Erythroblast (primary cell): ENCODE measurements around the gene MAN1C1.
"Not testable (repeated sequence)": the region's sequence is repeated elsewhere in the genome, so short reads cannot be mapped to it uniquely, and the experiment has no call there.

ENCODE experiments used
- GATA1 ChIP-seq: IDR thresholded peaks from 2 replicates; pipeline ENCODE4 v1.6.1; 2011; ENCODE audit warnings: low read depth, mild to moderate bottlenecking, control low read depth, low read length, moderate library complexity
- POLR2A ChIP-seq: IDR thresholded peaks from 2 replicates; pipeline ENCODE4 v1.6.1; 2011; ENCODE audit warnings: mild to moderate bottlenecking, low read length

- TF ChIP-seq POLR2A, GATA1: not testable (repeated sequence)
Observed at GRCh38 chr1:25662959-25663358, 46.4 kb downstream of the MAN1C1 start.
